NCI-H526 (cell line): Measurements from ENCODE around the gene CCDC85C.

ENCODE experiments used
- DNase-seq, 2 experiments: peaks; one replicate each; lab custom pipeline; 2025; lab: John Stamatoyannopoulos, UW

Gene CCDC85C

GRCh38 chr14:99589651-99590530 lies 14.1 kb downstream of the CCDC85C start:
- no peak for DNase-seq

DNA sequence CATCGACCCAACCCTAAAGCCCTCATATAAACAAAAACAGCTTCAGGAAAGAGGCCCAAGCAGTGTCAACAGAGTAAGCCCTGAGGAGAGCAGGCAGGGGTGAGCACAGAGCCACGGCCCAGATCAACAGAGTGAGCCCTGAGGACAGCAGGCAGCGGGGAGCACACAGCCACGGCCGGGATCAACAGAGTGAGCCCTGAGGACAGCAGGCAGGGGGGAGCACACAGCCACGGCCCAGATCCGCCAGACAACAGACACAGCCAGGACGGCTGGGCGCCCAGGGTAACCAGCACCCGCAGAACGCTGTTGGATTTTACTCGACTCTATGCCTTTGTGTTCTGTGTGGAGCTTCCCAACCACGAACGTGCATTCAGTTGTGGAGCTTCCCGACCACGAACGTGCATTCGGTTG lies 15.0 kb downstream of the CCDC85C start:
- peak in 1 of 2 experiments; percentile 17 for DNase-seq

DNA sequence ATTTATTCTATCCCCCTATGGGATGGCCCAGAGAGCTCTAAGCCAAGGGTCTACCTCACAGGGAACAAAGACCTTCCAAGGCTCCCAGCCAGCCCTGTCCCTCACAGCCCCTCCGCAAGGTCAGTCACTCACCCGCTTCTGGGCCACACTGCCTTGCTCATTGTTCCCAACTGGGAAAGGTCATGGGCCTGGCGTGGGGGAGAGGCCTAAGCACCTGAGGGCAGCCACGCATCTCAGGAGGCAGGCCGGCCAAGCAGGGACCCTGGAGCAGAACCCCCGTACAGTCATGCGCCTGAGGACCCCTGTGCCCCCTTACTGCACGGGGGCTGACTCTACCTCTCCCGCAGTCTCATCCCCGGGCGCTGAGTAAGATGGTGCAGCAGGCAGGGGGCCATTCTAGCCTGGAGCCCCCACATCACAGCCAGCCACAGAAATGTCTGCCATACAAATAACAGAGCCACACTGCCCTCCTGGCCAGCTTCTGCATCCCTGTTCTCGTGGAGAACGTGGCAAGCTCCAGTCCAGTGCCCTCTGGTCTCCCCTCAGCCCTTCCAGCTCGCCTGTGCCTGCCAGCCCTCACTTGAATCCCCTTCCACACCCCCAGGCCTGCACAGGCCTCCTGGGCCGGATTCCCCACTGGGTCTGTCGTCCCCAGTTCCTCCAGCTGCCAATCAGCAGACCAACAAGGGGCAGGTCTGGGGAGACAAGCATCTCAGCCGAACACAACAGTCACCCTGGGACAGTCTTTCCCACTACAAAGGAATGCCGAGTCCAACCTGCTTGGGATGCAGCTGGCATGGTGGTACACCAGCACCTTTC lies 16.3 kb downstream of the CCDC85C start:
- no peak for DNase-seq

- DNase-seq, result no peak
Measured at GRCh38 chr14:99586761-99587459, 17.1 kb downstream of the CCDC85C start.

- DNase-seq, result no peak
Measured at GRCh38 chr14:99586054-99586760, 17.8 kb downstream of the CCDC85C start.

DNA sequence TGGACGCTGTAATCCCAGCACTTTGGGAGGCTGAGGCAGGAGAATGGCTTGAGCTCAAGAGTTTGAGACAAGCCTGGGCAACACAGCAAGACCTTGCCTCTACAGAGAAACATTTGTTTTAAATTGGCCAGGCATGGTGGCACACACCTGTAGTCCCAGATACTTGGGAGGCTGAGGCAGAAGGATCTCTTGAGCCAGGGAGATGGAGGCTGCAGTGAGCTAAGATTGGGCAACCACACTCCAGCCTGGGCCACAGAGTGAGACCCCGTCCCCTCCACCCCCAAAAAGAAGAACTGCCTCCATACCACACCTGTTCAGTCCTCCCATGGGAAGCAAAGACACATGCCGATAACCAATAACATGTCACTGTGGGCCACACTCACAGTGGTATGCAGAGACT lies 19.2 kb downstream of the CCDC85C start:
- no peak for DNase-seq

- no peak for DNase-seq
Measured at GRCh38 chr14:99581938-99582337, 22.1 kb downstream of the CCDC85C start.

DNA sequence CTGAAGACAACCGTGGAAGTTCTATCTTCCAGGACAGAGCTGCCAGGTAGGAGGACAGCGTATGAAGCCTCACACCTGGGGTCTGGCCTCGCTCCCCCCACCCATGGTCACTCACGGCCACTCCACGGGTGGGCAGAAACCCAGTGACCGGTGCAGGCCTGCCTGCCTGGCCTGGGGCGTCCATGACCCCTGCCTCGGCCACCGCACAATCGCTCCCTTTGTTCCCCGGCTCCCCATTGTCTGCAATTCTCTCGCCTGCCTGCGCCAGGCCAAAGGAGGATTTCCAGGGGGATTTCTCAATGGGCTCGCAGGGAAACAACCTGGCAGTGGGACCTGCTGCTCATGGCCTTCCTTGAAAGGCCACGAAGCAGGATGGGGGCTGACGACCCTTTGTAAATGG lies 22.6 kb downstream of the CCDC85C start:
- no peak for DNase-seq

DNA sequence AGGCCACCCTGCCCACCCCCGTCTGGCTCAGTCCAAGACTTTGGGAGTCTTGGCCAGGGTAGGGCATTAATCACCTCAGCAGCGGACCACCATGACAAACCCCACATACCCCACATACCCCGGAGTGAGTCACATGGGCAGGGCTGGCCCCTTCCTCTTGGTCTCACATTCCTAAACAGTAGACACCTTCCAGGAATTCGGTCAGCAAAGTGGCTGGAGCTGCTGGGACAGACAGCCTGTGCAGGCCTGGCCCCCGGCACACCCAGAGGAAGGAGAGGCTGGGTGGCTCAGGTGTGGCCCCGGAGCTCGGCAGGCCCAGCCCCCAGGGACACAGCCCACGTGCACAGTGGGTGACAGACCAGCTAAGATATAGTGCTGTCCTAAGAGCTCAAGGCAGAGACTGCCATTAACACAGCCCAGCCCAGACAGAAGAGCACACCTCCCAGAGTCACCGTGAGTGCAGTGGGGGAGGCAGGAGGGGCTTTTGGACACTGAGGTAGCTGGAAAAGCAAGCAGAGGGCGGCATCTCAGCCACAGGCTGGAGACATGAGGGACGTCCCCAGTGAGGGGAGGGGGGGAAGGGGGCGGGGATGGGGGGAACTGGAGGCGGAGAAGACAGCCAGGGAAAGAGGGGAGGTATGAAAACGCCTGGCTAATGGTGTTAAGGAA lies 24.0 kb downstream of the CCDC85C start:
- DNase-seq, result peak in 1 of 2 experiments; percentile 24

GRCh38 chr14:99579120-99579836 lies 24.7 kb downstream of the CCDC85C start:
- DNase-seq, result peak in 1 of 2 experiments; percentile 20

GRCh38 chr14:99578541-99579101 lies 25.4 kb downstream of the CCDC85C start:
- no peak for DNase-seq

GRCh38 chr14:99576761-99577705 lies 27.0 kb downstream of the CCDC85C start:
- no peak for DNase-seq

DNA sequence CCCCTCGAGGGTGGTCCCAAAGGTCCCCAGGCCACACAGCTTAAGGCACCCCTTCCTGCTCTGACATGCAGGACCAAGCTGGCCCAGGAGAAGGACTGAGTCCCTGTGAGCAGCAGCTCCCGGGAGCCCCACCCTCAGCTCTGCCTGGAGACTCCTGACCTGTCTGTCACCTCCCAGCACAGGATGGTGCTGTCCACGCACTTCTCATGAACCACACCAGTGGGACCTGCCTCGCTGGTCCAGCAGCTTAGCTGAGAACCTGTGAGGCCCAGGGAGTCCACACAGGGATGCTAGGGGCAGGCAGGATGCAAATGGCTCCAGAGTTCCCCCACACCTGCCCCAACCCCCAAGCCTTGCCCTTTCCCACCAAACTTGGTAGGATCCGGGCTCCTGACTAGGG lies 27.7 kb downstream of the CCDC85C start:
- DNase-seq, result no peak

DNA sequence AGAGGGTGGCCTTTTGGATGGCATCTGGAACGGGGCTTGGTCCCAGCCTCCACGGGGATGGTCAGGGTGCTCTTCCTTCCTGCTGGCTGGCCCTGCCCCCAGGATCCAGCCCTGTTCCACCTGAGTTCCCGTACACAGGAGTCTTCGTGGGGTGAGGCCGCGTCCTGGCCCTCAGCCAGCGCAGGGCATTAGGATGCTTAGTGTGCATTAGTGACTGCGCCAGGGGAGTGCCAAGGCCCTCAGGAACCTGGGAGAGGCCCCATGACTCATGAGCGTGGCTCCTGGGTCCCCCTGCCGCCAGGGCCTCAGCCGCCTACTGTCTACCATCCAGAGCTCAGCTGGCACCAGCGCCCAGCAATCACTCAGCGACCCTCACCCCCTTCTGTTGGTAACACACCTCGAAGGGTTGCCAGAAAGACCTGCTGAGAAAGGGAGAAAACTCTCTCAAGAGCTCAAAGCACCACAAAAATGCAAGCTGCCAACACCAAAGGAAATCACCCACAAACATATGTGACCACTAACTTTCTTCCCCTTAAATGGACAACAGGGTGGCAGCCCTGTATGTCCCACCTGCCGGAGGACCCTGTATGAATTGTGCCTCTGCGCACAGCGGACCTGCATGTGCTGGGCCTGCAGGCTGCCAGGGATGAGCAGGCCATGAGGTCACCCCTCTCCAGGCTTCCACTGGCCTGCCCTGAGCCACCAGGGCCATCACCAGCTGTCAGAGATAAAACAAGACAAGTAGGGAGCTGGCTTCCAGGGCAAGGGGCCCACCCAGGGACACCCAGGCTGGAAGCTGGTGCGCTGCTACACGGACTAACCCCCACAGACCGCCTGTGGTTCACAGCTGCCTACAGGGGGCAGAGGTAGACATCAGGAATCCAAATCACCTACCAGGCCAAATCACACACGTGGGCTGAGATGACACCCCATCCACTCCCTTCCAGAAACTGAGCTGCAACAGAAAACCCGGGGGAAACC lies 28.7 kb downstream of the CCDC85C start:
- DNase-seq, result peak in 1 of 2 experiments; percentile 17

DNA sequence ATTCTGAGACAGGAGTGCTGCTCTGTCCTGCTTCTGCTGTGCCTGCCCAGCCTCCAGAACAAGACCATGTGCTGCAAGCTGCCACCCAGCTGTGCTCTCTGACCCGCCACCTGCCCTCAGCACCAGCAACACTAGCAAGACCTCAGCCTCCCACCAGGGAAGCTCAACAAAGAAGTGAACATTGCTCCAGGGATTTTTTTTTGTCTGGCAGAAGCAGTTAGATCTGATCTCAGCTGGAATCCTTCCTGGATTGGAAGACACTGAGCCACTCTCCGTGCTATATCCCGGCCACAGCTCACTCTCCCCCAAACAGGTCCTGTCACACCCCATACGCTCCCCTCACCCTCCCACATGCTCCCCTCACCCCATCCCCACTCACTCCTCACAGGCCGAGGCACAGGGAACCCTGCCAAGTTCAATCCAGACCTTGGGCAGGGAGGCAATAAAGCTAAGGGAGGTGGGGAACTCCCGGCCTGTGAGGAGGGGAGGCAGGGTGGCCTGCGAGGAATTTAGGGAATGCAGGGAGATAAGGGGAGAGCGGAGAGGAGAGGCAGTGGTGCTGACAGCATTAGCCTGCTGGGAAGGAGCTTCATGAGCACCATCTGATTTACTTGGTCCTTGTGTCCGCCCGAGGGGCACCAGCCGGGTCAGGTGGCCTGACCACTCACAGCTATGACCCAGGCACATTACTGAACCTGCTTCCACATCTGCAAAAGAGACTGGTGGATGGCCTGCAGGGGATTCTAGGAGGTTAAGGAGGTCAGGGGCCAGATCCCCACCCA lies 29.7 kb downstream of the CCDC85C start:
- DNase-seq, result no peak

- DNase-seq, result no peak
Measured at GRCh38 chr14:99573436-99574098, 30.4 kb downstream of the CCDC85C start.

- DNase-seq, result peak in 1 of 2 experiments; percentile 23
Measured at GRCh38 chr14:99573000-99573330, 31.0 kb downstream of the CCDC85C start.
